Neutrophil (primary cell): ENCODE measurements around the gene CREBL2.

Experiments
- H3K27ac ChIP-seq: fragments of 200-600 bp; sonication (generic); 2 replicates; pipeline ENCODE4 v1.5.1; 2016; ENCODE audit warnings: mild to moderate bottlenecking, moderate library complexity
- H3K27me3 ChIP-seq: fragments of 200-600 bp; sonication (generic); 2 replicates; pipeline ENCODE4 v1.6.0; 2016; ENCODE audit warnings: mild to moderate bottlenecking
- H3K36me3 ChIP-seq: fragments of 200-600 bp; sonication (generic); 2 replicates; pipeline ENCODE4 v1.5.1; 2017
- H3K4me1 ChIP-seq, 2 experiments: fragments of 200-600 bp in 1 of 2; sonication (generic) in 1 of 2; 1 replicate in 1 of 2; 2 replicates in 1 of 2; pipeline versions ENCODE4 v1.5.1 to v1.6.1; 2013 to 2016; ENCODE audit warnings: low read depth in 1 of 2, low read length in 1 of 2, mild to moderate bottlenecking in 1 of 2, moderate library complexity in 1 of 2; ENCODE audit not compliant: control insufficient read depth in 1 of 2, insufficient read depth in 1 of 2
- H3K4me3 ChIP-seq, 2 experiments: fragments of 200-600 bp in 1 of 2; sonication (generic) in 1 of 2; 1 replicate in 1 of 2; 2 replicates in 1 of 2; pipeline ENCODE4 v1.5.1; 2013 to 2016; ENCODE audit warnings: low read depth in 1 of 2, low read length in 1 of 2, mild to moderate bottlenecking in 1 of 2, moderate library complexity in 1 of 2
- H3K9me3 ChIP-seq: fragments of 200-600 bp; sonication (generic); 2 replicates; pipeline ENCODE4 v1.5.1; 2016
- CTCF ChIP-seq: fragments of 200-600 bp; sonication (generic); IDR thresholded peaks from 2 replicates; pipeline ENCODE4 v1.5.1; 2016; ENCODE audit warnings: antibody characterized with exemption

The CREBL2 gene

DNA sequence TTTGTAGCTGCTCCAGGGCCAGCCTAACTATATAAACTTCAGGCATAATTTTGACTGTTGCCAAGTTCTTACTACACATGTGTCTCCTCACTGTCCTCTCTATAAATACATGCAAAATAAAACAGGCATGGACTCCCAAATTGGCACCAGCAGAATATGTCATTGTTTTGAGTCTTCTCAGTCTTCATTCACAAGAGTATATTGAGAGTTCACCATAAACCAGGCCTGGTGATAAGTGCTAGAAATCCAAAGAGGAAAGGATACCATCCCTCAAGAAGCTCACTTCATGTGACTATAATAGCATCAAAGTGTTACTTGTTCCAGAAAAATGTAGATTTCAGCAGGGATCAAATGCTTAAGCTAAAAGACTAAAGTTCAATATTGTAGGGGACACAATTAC lies 70.6 kb downstream of the CREBL2 start:
- TF ChIP-seq CTCF, result no peak

DNA sequence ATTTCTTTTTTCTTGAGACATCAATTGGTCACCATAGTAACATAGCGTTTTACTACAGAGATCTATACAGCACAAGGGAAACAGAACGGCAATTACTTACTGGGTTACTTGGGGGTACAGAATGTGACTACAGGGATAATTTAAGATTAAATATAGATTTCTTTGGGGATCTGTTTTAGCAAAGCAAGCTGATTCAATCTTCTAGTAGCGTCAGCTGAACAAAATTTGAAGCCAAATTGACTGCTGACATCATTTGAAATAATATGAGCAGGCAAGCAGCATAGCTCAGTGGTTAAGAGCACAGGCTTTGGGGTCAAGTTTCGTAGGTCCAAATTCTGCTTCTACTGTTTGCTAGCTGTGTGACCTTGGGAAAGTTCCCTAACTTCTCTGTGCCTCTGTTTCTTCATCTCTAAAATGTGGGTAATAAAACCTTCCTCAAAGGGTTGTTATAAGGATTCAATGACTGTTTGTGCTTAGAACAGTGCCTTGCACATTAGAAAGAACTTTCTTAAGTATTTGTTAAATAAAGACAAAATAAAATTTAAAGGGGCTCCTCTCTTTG lies 71.5 kb downstream of the CREBL2 start:
- Histone ChIP-seq H3K27ac (no peak overlapping the region), H3K27me3 (no peaks in the 10 kb centered on the region), H3K9me3 (no peaks in the 10 kb centered on the region), H3K4me3 (no peak overlapping the region), H3K36me3 (no peaks in the 10 kb centered on the region), H3K4me1 (no peaks in the 10 kb centered on the region)
- TF ChIP-seq CTCF, result no peak

More for the DNA sequence above, 70.6 kb downstream of the CREBL2 start:
- Histone ChIP-seq H3K4me1 (no peaks in the 10 kb centered on the region), H3K27ac (no peak overlapping the region), H3K27me3 (no peaks in the 10 kb centered on the region), H3K4me3 (no peak overlapping the region), H3K36me3 (no peaks in the 10 kb centered on the region), H3K9me3 (no peaks in the 10 kb centered on the region)

DNA sequence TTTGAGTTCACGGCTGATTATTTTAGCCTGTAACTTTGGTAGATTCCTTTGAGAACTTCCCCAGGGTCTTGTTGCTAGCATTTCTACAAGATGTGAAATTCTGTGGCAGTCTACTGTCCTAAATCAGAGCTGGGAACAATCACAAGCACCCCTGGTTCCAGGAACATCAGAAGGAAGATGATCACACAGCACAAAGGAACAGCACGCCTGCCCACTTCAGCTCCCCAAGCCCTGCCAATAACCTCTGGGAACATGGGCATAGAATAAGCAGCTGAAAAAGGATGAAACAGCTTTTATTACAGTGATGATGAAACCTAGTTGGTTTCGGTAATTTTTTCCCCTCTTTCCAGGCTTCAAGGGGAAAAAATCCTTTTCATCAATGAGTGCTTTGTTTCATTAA lies 72.0 kb downstream of the CREBL2 start:
- Histone ChIP-seq H3K36me3 (no peaks in the 10 kb centered on the region), H3K9me3 (no peaks in the 10 kb centered on the region), H3K4me3 (no peak overlapping the region), H3K27me3 (no peaks in the 10 kb centered on the region), H3K27ac (no peak overlapping the region), H3K4me1 (no peaks in the 10 kb centered on the region)
- TF ChIP-seq CTCF, result no peak

DNA sequence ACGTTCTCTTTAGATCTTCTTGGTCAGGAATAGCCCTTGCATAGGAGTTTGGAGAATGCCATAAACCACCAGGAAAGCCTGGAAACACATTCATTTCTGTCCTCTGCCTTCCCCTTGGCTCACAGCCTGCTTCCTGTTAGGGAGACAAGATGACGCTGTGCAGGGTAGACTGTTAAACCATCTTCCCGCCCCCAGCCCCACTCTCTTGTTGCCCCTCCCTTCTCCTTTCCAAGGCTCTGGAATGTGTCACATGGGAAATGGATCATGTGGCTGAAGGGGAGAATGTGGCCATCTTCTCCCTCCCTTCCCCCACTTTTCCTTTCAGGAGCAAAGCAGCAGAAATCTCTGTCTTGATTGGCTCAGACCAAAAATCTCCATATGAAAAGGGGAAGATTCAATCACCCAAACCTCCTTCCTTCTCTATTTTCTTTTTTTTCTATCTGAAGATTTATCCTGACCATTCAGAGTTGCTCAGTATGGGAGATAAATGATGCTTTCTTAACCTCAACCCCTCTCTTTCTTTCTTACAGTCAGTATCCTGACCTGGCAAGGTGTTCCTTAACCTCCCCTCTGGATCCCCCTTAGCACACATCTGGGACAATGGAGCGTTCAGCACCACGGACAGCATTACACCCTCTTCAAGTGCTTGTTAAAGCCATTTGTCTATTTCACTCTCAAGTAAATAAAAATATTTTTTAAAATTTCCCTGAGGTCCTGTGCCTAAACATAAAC lies 72.9 kb downstream of the CREBL2 start:
- no peak for TF ChIP-seq CTCF
- Histone ChIP-seq H3K27me3 (no peaks in the 10 kb centered on the region), H3K9me3 (no peaks in the 10 kb centered on the region), H3K36me3 (no peaks in the 10 kb centered on the region), H3K27ac (no peak overlapping the region), H3K4me3 (no peak overlapping the region), H3K4me1 (no peaks in the 10 kb centered on the region)

GRCh38 chr12:12685305-12685704 lies 73.6 kb downstream of the CREBL2 start:
- H3K4me1 ChIP-seq, result no peaks in the 10 kb centered on the region
- H3K4me3 ChIP-seq, result no peak overlapping the region
- no peaks in the 10 kb centered on the region for H3K27me3 ChIP-seq
- no peak for TF ChIP-seq CTCF
- H3K9me3 ChIP-seq, result no peaks in the 10 kb centered on the region
- no peak overlapping the region for H3K27ac ChIP-seq
- no peaks in the 10 kb centered on the region for H3K36me3 ChIP-seq
